Suprapubic skin (tissue), 4 donors: ENCODE data around the gene SCD5. TPM values are rescaled to one million over a fixed set of nuclear protein-coding genes. Genes with fewer than 3 reads are reported as not detected.
"Not testable (repeated sequence)": the region's sequence is repeated elsewhere in the genome, so short reads cannot be mapped to it uniquely, and the experiment has no call there.

Experiments
- DNase-seq, 2 donors: peaks; one replicate each; pipeline ENCODE4 v3.0.0-alpha.2; 2019; ENCODE audit warnings: low spot score in 2 of 2
- H3K27ac ChIP-seq: fragments of 200-600 bp; sonication (generic); one replicate; pipeline ENCODE4 v1.5.1; 2019
- H3K27me3 ChIP-seq: fragments of 200-600 bp; sonication (generic); one replicate; pipeline ENCODE4 v1.5.1; 2019
- H3K36me3 ChIP-seq: fragments of 200-600 bp; sonication (generic); one replicate; pipeline ENCODE4 v1.5.1; 2019
- H3K4me1 ChIP-seq: fragments of 200-600 bp; sonication (generic); one replicate; pipeline ENCODE4 v1.5.1; 2019
- H3K4me3 ChIP-seq: fragments of 200-600 bp; sonication (generic); one replicate; pipeline ENCODE4 v1.5.1; 2019; ENCODE audit warnings: mild to moderate bottlenecking
- H3K9me3 ChIP-seq: fragments of 200-600 bp; sonication (generic); one replicate; pipeline ENCODE4 v1.5.1; 2019
- EP300 ChIP-seq: sonication (generic); formaldehyde crosslinking; IDR thresholded peaks from one replicate; pipeline ENCODE4 v1.6.1; 2017; ENCODE audit warnings: antibody characterized with exemption
- POLR2A ChIP-seq, 2 donors: fragments of 450-650 bp; IDR thresholded peaks; one replicate each; pipeline ENCODE4 v1.6.1; 2017; ENCODE audit warnings: antibody characterized with exemption in 2 of 2, mild to moderate bottlenecking in 2 of 2, moderate library complexity in 2 of 2
- POLR2AphosphoS5 ChIP-seq, 3 donors: sonication (generic); formaldehyde crosslinking; IDR thresholded peaks; one replicate each; pipeline ENCODE4 v1.6.1; 2017; ENCODE audit warnings: antibody characterized with exemption in 3 of 3
- WGBS: methylation state at CpG from one replicate; pipeline ENCODE4 v1.1.5; 2018; 5-methylcytosine and 5-hydroxymethylcytosine counted together
- total RNA-seq, 4 donors: library from RNA; depleted of rRNA; stranded (reverse); fragments of >200 nt; gene quantifications; one replicate each; pipeline ENCODE4 v1.1.0, GENCODE V29; 2016
- TF ChIP-seq, protein P1 (sequence below), 2 donors: fragments of 200-600 bp in 1 of 2; fragments of 450-650 bp in 1 of 2; sonication (generic) in 1 of 2; IDR thresholded peaks; one replicate each; pipeline ENCODE4 v1.5.1; 2016 to 2019; ENCODE audit warnings: antibody characterized with exemption in 2 of 2, mild to moderate bottlenecking in 1 of 2, moderate library complexity in 1 of 2

Gene SCD5
- total RNA-seq, 4 donors from 2014 or later, result 5.6 to 13.2 (median 7.6) TPM

- Histone ChIP-seq H3K4me3 (no peak overlapping the region), H3K27ac (no peak overlapping the region), H3K27me3 (no peaks in the 10 kb centered on the region), H3K36me3 (peaks cover 100% of the 10 kb centered on the region), H3K4me1 (no peaks in the 10 kb centered on the region), H3K9me3 (no peaks in the 10 kb centered on the region)
- no peak for TF ChIP-seq POLR2A (IDR thresholded peaks at IDR 0.05)
- TF ChIP-seq EP300, result no peak
- no peak for TF ChIP-seq POLR2AphosphoS5 (IDR thresholded peaks at IDR 0.05)
- TF ChIP-seq, protein P1, sequence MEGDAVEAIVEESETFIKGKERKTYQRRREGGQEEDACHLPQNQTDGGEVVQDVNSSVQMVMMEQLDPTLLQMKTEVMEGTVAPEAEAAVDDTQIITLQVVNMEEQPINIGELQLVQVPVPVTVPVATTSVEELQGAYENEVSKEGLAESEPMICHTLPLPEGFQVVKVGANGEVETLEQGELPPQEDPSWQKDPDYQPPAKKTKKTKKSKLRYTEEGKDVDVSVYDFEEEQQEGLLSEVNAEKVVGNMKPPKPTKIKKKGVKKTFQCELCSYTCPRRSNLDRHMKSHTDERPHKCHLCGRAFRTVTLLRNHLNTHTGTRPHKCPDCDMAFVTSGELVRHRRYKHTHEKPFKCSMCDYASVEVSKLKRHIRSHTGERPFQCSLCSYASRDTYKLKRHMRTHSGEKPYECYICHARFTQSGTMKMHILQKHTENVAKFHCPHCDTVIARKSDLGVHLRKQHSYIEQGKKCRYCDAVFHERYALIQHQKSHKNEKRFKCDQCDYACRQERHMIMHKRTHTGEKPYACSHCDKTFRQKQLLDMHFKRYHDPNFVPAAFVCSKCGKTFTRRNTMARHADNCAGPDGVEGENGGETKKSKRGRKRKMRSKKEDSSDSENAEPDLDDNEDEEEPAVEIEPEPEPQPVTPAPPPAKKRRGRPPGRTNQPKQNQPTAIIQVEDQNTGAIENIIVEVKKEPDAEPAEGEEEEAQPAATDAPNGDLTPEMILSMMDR (IDR thresholded peaks at IDR 0.05), result no peak
- 95% methylated on average over 5 of the region's 5 CpGs for WGBS
- no peak for DNase-seq
These were observed 24.5 kb upstream of the SCD5 start for GRCh38 chr4:82823062-82823461.

DNA sequence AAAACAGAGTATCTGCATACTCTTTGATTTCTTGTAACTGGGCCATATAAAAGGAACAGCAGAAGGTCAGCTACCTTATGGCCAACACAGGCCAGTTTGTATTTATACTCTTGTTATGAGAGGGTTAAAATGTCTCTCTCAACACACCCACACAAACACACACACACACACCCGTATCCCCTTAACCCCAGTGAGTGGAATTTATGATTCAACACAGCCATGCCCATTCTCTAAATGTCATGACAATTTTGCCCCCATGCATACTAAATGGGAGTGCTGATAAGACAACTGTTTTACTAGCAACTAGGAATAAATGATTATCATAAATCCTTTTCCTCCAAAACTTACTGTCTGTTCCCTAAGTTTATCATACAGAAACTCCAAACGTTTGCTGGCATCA lies 22.1 kb upstream of the SCD5 start:
- H3K4me3 ChIP-seq, result no peak overlapping the region
- no peaks in the 10 kb centered on the region for H3K27me3 ChIP-seq
- peaks cover 93% of the 10 kb centered on the region for H3K36me3 ChIP-seq
- no peaks in the 10 kb centered on the region for H3K4me1 ChIP-seq
- H3K27ac ChIP-seq, result no peak overlapping the region
- no peak for TF ChIP-seq EP300
- TF ChIP-seq, protein P1 (IDR thresholded peaks at IDR 0.05), result no peak
- no peak for TF ChIP-seq POLR2AphosphoS5 (IDR thresholded peaks at IDR 0.05)
- TF ChIP-seq POLR2A (IDR thresholded peaks at IDR 0.05), result no peak
- no peak for DNase-seq
- 37% methylated on average over 2 of the region's 2 CpGs for WGBS
- H3K9me3 ChIP-seq, result no peaks in the 10 kb centered on the region

DNA sequence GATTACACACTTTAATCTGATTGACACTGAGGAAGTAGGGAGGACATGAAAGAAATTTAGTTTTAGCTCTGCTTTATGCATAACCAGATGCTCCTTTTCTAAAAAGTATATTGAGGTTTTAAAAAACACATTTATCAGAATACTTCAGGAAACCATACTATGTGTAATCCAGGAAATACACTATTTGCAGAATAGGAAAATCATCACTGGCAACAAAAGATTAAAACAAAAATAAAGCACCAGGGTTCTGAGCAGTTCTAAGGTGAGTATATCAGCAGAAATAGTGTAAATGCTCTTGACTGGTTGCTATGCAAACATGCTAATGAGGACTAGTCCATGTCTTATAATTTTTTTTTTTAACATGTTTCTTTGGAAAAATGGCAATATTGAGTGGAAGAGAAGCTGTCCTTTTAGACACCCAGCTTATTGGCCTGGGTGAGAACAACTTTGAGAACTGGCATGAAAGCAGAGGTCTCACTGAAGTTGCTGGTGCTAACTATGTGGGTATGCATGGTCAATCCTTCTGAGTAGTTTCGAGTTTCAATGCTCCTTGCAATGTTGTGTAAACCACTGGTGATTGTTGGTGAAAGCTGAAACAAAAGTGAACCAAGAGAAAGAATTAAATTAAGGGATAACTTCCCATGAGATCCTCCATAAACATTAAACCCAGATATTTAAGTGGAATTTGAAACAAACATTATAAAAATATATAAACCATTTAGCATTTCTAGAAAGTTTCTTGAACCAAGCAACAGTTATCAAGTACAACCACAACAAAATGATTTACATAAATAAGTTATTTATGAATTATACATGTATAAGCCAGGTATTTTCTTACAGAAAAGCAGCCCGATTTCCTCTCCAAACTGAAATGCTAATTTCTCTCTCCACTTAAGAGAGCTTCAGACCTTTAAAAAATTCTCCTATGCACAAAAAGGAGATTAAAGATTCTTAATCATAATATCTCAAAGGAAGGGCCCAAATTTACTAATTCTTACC lies 20.4 kb upstream of the SCD5 start:
- no peaks in the 10 kb centered on the region for H3K27me3 ChIP-seq
- H3K4me3 ChIP-seq, result no peak overlapping the region
- WGBS, result 85% methylated on average over 2 of the region's 2 CpGs
- no peaks in the 10 kb centered on the region for H3K4me1 ChIP-seq
- H3K27ac ChIP-seq, result no peak overlapping the region
- no peaks in the 10 kb centered on the region for H3K9me3 ChIP-seq
- H3K36me3 ChIP-seq, result peaks cover 76% of the 10 kb centered on the region
- TF ChIP-seq, protein P1 (IDR thresholded peaks at IDR 0.05), result no peak
- no peak for TF ChIP-seq EP300
- no peak for TF ChIP-seq POLR2AphosphoS5 (IDR thresholded peaks at IDR 0.05)
- TF ChIP-seq POLR2A (IDR thresholded peaks at IDR 0.05), result no peak
- DNase-seq, result no peak

GRCh38 chr4:82816874-82817273 lies 18.3 kb upstream of the SCD5 start:
- not testable (repeated sequence) for H3K27ac ChIP-seq, H3K4me3 ChIP-seq, H3K4me1 ChIP-seq, H3K27me3 ChIP-seq, H3K9me3 ChIP-seq, DNase-seq
- 95% methylated on average over 6 of the region's 6 CpGs for WGBS
- peaks cover 55% of the 10 kb centered on the region for H3K36me3 ChIP-seq

GRCh38 chr4:82814034-82814433 lies 15.4 kb upstream of the SCD5 start:
- WGBS, result 67% methylated on average over 1 of the region's 1 CpG
- Histone ChIP-seq H3K4me1 (peaks cover 5% of the 10 kb centered on the region), H3K27ac (no peak overlapping the region), H3K9me3 (no peaks in the 10 kb centered on the region), H3K4me3 (no peak overlapping the region), H3K36me3 (peaks cover 27% of the 10 kb centered on the region), H3K27me3 (no peaks in the 10 kb centered on the region)
- no peak for DNase-seq
- no peak for TF ChIP-seq EP300
- no peak for TF ChIP-seq POLR2A (IDR thresholded peaks at IDR 0.05)
- no peak for TF ChIP-seq POLR2AphosphoS5 (IDR thresholded peaks at IDR 0.05)
- TF ChIP-seq, protein P1 (IDR thresholded peaks at IDR 0.05), result no peak
